Non-pigmented ciliary epithelial cell (primary cell): ENCODE results near the gene ZNF555.
"Not testable (repeated sequence)": the region's sequence is repeated elsewhere in the genome, so short reads cannot be mapped to it uniquely, and the experiment has no call there.

Experiments used
- DNase-seq: peaks from one replicate; pipeline ENCODE4 v3.0.0-alpha.2; 2010; ENCODE audit warnings: low read depth

ZNF555 gene

DNA sequence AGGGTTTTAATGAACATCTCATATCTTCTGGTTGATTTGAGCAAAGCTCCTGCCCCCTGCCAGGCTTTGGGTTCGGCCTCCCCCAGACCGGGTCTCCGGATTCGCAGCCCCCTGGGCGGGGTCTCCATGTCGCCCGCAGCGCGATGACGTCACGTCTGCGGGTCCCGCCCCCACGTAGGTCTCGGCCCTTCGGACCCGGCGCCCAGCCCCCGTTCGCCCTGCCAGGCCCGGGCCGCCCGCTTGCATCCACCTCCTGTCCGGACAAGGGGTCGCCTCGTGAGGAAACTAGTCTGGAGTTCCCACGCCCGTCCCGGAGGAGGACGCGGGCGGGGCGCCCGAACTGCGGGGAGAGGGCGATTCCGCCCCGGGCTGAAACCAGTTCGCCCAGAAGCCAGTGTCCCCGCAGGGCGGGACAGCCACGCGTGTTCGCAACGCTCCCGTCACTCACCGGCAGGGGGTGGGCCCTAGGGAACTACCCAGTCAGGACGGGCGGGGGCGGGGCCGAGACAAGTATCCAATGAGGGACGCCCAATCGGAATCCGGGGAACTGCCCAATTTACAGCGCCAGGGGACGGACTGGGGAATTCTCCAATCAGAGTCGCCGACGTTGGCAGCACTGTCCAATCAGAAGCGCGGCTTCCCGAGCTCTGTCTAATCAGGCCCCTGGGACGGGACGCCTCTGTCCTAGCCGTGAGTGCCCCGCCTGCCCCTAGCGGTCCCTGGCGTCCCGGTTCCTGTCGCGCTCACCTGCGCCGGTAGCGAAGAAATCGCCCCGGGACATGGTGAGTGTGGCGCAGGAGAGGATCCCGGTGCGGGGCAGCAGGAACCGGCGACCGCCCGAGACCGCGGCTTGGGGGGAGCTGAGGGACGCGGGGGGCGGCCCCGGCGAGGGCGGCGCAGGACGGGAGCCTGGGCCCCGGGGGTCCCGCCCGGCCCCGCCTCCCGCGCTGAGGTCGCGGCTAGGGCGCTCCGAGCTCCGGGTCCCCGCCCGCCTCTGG lies at the start of gene ZNF555:
TSS of gene ZNF555 (plus strand) at position 682 of the 998 bp plus-strand sequence. CDS start at position 780, 98 bp downstream.
- DNase-seq, result peak; percentile 94

DNA sequence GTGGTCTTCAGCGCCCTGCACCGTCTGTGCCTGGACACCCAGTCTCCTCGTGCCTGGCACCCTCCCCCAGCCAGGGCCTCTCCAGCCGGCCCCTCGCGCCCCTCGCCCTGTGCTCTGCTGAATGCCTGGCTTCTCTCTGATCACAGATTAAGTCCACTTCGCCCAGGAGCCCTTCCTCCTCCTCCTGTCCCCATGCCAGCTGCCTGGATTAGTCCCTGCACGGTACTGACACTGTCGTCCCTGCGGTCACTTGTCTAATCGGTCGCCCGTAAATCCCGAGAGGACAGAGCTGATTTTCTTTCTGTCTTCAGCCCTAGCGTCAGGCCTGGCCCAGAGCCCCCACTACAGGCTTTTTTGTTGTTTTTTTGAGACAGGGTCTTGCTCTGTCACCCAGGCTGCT lies 49.4 kb upstream of the ZNF555 start:
- DNase-seq, result no peak

- not testable (repeated sequence) for DNase-seq
Observed at GRCh38 chr19:2792666-2793065, 48.6 kb upstream of the ZNF555 start.

GRCh38 chr19:2793126-2793525 lies 48.1 kb upstream of the ZNF555 start:
- DNase-seq, result no peak

- DNase-seq, result no peak
Observed at GRCh38 chr19:2793577-2793976, 47.7 kb upstream of the ZNF555 start.

DNA sequence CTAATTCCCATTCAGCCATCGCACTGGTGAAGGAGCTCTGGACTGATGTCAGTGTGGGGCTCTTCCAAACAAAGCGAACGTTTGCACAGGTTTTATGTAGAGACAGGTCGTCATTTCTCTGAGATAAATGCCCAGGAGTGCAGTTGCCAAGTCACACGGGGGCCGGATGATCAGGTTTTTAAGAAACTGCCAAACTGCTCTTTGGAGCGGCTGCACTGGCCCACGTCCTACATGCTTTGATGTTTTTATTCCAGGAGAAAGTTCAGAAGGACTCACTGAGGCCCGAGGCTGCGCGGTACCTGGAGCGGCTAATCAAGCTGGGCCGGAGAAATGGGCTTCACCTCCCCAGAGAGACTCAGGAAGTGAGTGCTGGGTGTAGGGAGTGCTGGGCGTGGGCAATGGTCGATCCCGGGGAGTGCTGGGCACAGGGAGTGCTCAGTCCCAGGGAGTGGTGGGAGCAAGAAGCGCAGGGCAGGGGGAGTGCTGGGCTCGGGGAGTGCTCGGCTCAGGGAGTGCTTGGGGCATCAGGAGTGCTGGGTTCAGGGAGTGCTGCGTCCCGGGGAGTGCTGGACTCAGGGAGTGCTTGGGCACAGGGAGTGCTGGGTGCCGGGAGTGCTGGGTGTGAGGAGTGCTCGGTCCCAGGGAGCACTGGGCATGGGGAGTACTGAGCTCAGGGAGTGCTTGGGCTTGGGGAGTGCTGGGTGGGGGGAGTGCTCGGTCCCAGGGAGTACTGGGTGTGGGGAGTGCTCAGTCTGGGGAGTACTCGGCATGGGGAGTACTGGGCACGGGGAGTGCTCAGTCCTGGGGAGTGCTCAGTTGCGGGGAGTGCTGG lies 45.2 kb upstream of the ZNF555 start:
- no peak for DNase-seq

GRCh38 chr19:2796659-2797266 lies 44.5 kb upstream of the ZNF555 start:
- no peak for DNase-seq

GRCh38 chr19:2797280-2797679 lies 44.0 kb upstream of the ZNF555 start:
- no peak for DNase-seq

- no peak for DNase-seq
Observed at GRCh38 chr19:2798158-2798685, 43.1 kb upstream of the ZNF555 start.

DNA sequence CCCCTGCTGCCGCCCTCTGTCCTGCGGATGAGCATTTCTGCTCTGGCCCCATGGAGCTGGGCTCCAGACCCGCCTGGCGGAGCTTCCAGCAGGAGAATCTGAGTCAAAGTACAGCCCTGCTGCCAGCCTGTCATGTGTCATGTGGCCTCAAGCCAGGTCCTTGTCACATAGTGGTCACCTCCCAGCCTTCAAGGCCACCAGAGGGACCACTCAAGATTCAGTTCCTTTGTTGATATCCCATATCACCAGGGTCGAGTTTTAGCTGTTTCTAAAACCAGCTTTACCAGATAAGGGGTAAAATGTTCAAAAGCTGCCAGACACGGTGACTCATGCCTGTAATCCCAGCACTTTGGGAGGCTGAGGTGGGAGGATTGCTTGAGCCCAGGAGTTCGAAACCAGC lies 42.5 kb upstream of the ZNF555 start:
- no peak for DNase-seq

DNA sequence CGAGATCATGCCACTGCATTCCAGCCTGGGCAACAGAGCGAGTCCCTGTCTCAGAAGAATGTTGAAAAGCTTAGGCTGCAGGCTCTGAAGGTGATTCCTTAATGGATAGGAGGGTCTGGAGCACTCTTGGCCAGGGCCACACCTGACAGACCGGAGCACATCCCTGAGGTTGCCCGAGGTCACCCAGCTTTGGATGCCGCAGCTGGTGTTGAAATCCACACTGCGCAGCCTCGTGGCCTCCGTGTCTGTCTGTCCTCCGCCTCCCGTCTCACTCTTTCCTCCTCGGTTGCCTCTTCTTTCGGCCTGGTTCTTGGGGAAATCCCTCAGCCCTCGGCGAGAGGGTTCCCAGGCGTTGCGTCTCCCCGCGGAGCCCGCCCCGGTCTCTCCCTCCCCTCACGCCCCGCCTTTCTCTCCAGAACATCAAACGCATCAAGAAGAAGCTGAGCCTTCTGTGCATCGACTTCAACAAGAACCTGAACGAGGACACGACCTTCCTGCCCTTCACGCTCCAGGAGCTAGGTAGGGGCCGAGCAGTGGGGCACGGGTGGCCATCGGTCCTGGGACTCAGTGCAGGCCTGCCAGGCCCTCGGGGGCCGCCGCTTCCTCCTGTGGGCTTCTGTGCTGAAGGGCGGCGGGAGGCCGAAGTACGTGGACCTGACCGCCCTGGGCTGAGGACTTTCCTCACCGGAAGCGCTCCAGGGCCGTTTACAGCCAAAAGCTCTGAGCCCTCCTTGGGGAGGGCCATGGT lies 41.8 kb upstream of the ZNF555 start:
- no peak for DNase-seq

DNA sequence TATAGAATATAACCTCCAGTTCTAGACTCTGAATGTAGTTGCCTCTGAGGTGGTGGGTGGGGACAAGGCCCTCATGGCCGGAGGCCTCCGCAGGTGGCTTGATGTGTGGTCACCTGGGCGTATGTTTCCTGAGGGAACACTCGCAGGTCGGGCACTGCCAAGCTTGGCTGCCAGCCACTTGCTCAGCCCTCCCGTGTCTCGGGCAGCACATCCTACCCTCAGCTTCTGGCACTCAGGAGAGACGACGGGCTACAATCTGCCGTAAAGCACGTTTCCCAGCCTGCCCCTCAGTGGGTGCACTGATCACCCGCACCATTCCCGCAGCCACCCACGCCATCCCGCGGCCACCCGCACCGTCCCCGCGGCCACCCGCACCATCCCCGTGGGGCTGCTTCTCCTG lies 40.8 kb upstream of the ZNF555 start:
- DNase-seq, result no peak

- DNase-seq, result no peak
Observed at GRCh38 chr19:2802826-2803225, 38.4 kb upstream of the ZNF555 start.

- DNase-seq, result no peak
Observed at GRCh38 chr19:2803486-2804155, 37.7 kb upstream of the ZNF555 start.

DNA sequence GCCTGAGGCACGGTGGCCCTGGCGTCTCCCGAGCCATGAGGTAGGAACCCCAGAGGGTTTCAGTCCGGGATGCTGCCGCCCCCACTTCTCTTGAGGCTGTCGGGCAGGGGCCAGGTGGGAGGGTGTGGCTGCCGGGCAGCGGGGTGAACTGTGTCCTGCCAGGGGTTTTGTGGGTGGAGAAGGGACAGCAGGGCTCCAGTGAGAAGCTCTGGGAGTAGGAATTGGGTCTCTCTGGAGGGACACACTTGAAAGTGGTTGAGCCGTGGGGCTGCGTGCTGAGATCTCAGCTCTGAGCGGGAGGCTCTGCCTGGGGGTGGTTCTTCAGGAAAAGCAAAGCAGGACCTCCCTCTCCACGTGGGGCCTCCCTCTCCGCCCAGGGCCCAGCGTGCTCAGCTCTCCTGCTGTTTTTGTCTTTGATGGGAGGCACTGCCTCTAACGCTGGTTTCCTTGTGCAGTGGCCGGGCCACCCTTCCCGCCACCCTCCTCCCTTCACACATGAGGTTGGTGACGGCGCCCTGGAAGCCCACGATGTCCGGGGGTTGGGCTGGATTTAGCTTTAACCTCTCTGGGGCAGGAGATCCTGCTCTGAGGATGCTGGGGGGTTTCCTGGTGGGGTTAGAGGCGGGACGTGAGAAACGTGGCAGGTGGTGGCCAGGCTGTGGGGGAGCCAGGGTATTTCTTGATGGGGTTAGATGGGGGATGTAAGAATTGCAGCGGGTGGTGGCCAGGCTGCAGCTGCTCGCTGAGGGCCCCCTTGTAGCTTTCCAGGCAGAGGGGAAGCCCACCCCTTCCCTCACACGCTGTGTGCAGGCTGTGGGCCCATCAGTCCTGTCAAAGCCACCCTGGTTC lies 36.9 kb upstream of the ZNF555 start:
- no peak for DNase-seq

DNA sequence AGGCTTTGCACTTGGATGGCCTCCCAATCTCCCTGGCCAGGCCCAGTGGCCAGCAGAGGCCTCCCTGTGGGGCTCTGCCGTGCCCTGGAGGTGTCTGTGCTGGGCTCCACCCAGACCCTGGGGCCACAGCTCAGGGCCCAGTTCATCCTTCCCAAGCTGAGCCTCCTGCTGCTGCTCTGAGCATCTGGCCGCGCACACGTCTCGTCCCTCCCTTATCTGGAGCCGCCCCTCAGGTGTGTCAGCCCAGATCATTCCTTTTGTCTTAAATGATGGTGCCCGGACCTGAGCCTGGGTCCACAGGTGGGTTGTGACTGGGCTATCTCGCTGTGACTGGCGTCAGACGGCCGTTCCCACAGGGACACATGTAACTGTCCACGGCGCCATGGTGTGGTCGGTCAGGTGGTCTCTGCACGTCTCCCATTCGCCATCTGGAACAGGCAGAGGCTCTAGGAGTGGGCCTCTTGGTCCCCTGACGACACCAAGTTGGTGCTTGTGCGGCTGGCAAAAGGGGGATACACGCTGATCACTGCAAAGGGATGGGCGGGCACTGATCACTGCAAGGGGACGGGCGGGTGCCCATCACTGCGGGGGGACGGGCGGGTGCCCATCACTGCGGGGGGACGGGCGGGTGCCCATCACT lies 35.9 kb upstream of the ZNF555 start:
- no peak for DNase-seq

DNA sequence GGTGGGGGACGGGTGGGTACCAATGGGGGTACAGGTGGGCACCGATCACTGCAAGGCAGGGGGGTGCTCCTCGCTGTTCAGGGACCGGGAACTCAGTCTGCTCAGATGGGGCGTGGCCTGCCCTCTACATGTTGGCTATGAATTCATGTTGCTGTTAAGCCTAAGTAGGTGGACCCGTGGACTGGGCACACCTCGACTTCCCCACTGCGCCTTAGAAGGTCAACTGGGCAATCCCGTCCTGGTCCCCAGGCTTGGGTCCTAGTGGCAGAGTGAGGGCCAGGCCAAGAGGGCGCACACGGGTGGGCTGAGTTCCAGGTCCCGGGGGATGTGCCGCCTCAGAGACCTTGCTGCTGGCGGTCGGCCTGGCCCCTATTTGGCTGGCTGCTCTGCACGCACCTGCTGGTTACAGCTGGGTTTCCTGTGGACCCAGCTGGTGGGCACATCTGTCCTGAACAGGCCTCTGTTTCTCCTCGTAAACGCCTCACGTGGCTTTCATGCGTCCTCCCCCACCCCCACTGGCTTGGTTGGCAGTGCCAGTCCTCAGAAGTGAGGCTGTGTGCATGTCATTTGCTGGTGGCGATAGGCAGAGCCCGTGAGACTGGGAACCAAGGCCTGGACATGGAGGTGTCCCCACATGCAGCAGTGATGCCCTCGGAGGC lies 35.2 kb upstream of the ZNF555 start:
- no peak for DNase-seq

GRCh38 chr19:2806736-2807378 lies 34.4 kb upstream of the ZNF555 start:
- no peak for DNase-seq
